ENCODE data around the gene TARM1. TPM values are rescaled to one million over a fixed set of nuclear protein-coding genes. Genes with fewer than 3 reads are reported as not detected.

The TARM1 gene
- total RNA-seq (2014; rRNA removed; shearing (Covaris generic)) (not detected in 2 replicates), polyA plus RNA-seq (2016; fragmentation: Nextera tagmentation; extraction: Ambion mirVana) (not detected in 2 replicates)

DNA sequence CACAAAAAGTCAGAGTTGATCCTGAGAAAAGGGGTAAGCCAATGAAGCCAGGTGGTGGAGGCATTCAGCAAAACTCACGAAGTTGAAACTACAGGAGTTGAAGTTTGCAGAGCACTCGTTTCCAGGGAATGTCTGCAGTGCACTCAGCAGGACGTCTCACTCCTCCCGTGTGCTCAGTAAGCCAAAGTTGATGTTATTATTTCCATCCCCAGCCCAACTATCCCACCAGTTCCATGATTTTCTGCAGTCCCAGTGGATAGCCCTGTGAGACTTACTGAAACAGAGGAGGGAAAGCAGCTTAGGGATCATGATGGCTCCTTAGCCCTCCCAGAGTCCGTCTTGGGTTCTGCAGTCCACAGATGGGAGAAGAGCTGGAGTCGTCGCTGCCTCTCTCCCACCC is at the start of gene TARM1:
Gene TARM1 (minus strand): TSS at position 334 of the 400 bp plus-strand sequence. CDS start 25 bp downstream, at position 309.
- no peak for DNase-seq
- Histone ChIP-seq H2AFZ (no peak within 1 kb of the TSS), H3K9me2 (ENCODE audit: insufficient read depth) (no peaks in the 10 kb centered on the region), H3K27ac (no peak within 1 kb of the TSS), H3F3A (ENCODE audit: insufficient read depth) (no peaks in the 10 kb centered on the region), H3K9ac (no peak within 1 kb of the TSS), H3K79me2 (ENCODE audit: insufficient read depth) (no peaks in the 10 kb centered on the region), H3K4me2 (ENCODE audit: unreplicated experiment) (no peak within 1 kb of the TSS), H3K4me3 (no peak within 1 kb of the TSS), H3K27me3 (replicated peaks; ENCODE audit: insufficient read depth) (no peaks in the 10 kb centered on the region), H3K9me3 (ENCODE audit: low read depth) (no peaks in the 10 kb centered on the region), H3K4me1 (ENCODE audit: insufficient read depth) (no peaks in the 10 kb centered on the region), H4K20me1 (ENCODE audit: insufficient read depth) (no peaks in the 10 kb centered on the region), H3K36me3 (ENCODE audit: low read depth) (no peaks in the 10 kb centered on the region)
- TF ChIP-seq EZH2phosphoT487 (IDR thresholded peaks at IDR 0.05; ENCODE audit: insufficient read depth, low read depth) (no peak), EZH2 (IDR thresholded peaks at IDR 0.05; ENCODE audit: insufficient read depth, poor library complexity, severe bottlenecking) (no peak)
- in situ Hi-C loops (cut with MboI), result no loop called here
- 44 to 46% methylated on average over 7 of the region's 7 CpGs for WGBS, 2 experiments (ENCODE audit: low coverage in 1 of 2, low lambda C conversion rate in 2 of 2, missing lambda C conversion rate in 2 of 2)

GRCh38 chr19:54129617-54129996 is 48.4 kb upstream of the TARM1 start:
- H3K36me3 ChIP-seq (ENCODE audit: low read depth), result no peaks in the 10 kb centered on the region; the same call in 1 of the 2 replicates
- 95 to 96% methylated on average over 18 to 20 of the region's 20 CpGs for WGBS, 2 experiments (ENCODE audit: low coverage in 1 of 2, low lambda C conversion rate in 2 of 2, missing lambda C conversion rate in 2 of 2)
- H3K4me2 ChIP-seq (ENCODE audit: unreplicated experiment), result no peak overlapping the region
- no peak overlapping the region for H3K4me3 ChIP-seq
- no peaks in the 10 kb centered on the region for H3K27me3 ChIP-seq (replicated peaks; ENCODE audit: insufficient read depth)
- no peaks in the 10 kb centered on the region for H4K20me1 ChIP-seq (ENCODE audit: insufficient read depth)
- in situ Hi-C loops (cut with MboI), result no loop called here
- no peak for TF ChIP-seq EZH2 (IDR thresholded peaks at IDR 0.05; ENCODE audit: insufficient read depth, poor library complexity, severe bottlenecking)
- TF ChIP-seq EZH2phosphoT487 (IDR thresholded peaks at IDR 0.05; ENCODE audit: insufficient read depth, low read depth), result no peak
- H3K4me1 ChIP-seq (ENCODE audit: insufficient read depth), result no peaks in the 10 kb centered on the region
- no peaks in the 10 kb centered on the region for H3F3A ChIP-seq (ENCODE audit: insufficient read depth)
- DNase-seq, result no peak
- no peaks in the 10 kb centered on the region for H3K9me3 ChIP-seq (ENCODE audit: low read depth)
- no peak overlapping the region for H2AFZ ChIP-seq
- no peak overlapping the region for H3K9ac ChIP-seq
- H3K9me2 ChIP-seq (ENCODE audit: insufficient read depth), result no peaks in the 10 kb centered on the region
- H3K79me2 ChIP-seq (ENCODE audit: insufficient read depth), result no peaks in the 10 kb centered on the region
- H3K27ac ChIP-seq, result no peak overlapping the region

GRCh38 chr19:54128796-54129616 is 47.8 kb upstream of the TARM1 start:
- Histone ChIP-seq H3K9ac (no peak overlapping the region), H3K9me2 (ENCODE audit: insufficient read depth) (no peaks in the 10 kb centered on the region), H3F3A (ENCODE audit: insufficient read depth) (no peaks in the 10 kb centered on the region), H3K36me3 (ENCODE audit: low read depth) (no peaks in the 10 kb centered on the region; the same call in 1 of the 2 replicates), H2AFZ (no peak overlapping the region), H3K27ac (no peak overlapping the region), H3K9me3 (ENCODE audit: low read depth) (no peaks in the 10 kb centered on the region), H3K4me3 (no peak overlapping the region), H4K20me1 (ENCODE audit: insufficient read depth) (no peaks in the 10 kb centered on the region), H3K4me2 (ENCODE audit: unreplicated experiment) (no peak overlapping the region), H3K27me3 (replicated peaks; ENCODE audit: insufficient read depth) (no peaks in the 10 kb centered on the region), H3K79me2 (ENCODE audit: insufficient read depth) (no peaks in the 10 kb centered on the region), H3K4me1 (ENCODE audit: insufficient read depth) (no peaks in the 10 kb centered on the region)
- WGBS, 2 experiments (ENCODE audit: low coverage in 1 of 2, low lambda C conversion rate in 2 of 2, missing lambda C conversion rate in 2 of 2), result 93% methylated on average over 27 to 41 of the region's 41 CpGs
- in situ Hi-C loops (cut with MboI), result no loop called here
- DNase-seq, result no peak
- TF ChIP-seq EZH2phosphoT487 (IDR thresholded peaks at IDR 0.05; ENCODE audit: insufficient read depth, low read depth), result no peak
- no peak for TF ChIP-seq EZH2 (IDR thresholded peaks at IDR 0.05; ENCODE audit: insufficient read depth, poor library complexity, severe bottlenecking)

DNA sequence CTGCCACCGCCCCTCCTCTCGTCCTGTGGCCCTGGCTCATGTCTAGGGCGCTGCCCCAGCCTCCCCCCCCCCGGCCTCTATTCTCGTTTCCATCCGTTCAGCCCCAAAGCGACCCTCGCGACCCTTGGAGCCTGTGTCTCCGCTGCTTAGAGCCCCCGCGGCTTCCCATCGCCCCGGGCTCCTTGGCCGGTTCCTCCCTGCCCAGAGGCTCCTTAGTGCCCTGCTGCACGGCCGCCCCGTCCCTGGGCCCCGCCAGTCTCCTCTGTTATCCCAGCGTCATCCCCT is 47.2 kb upstream of the TARM1 start:
- H3K79me2 ChIP-seq (ENCODE audit: insufficient read depth), result no peaks in the 10 kb centered on the region
- H3K36me3 ChIP-seq (ENCODE audit: low read depth), result no peaks in the 10 kb centered on the region; the same call in 1 of the 2 replicates
- no peak for TF ChIP-seq EZH2phosphoT487 (IDR thresholded peaks at IDR 0.05; ENCODE audit: insufficient read depth, low read depth)
- no peak overlapping the region for H3K4me2 ChIP-seq (ENCODE audit: unreplicated experiment)
- no peaks in the 10 kb centered on the region for H4K20me1 ChIP-seq (ENCODE audit: insufficient read depth)
- WGBS, 2 experiments (ENCODE audit: low coverage in 1 of 2, low lambda C conversion rate in 2 of 2, missing lambda C conversion rate in 2 of 2), result 91 to 97% methylated on average over 8 to 20 of the region's 20 CpGs
- no peak overlapping the region for H3K9ac ChIP-seq
- H3F3A ChIP-seq (ENCODE audit: insufficient read depth), result no peaks in the 10 kb centered on the region
- in situ Hi-C loops (cut with MboI), result no loop called here
- H3K27ac ChIP-seq, result no peak overlapping the region
- no peak for DNase-seq
- no peak overlapping the region for H2AFZ ChIP-seq
- no peaks in the 10 kb centered on the region for H3K4me1 ChIP-seq (ENCODE audit: insufficient read depth)
- no peak overlapping the region for H3K4me3 ChIP-seq
- H3K27me3 ChIP-seq (replicated peaks; ENCODE audit: insufficient read depth), result no peaks in the 10 kb centered on the region
- no peaks in the 10 kb centered on the region for H3K9me3 ChIP-seq (ENCODE audit: low read depth)
- no peaks in the 10 kb centered on the region for H3K9me2 ChIP-seq (ENCODE audit: insufficient read depth)

All from GM23248 (cell line).